H1 (cell line): Measurements from ENCODE around the gene KIF26A.

Source experiments
- EZH2 ChIP-seq: fragments of 200-600 bp; sonication (generic); IDR thresholded peaks from 2 replicates; pipeline ENCODE4 v1.7.1; 2012; ENCODE audit warnings: low read depth, mild to moderate bottlenecking, moderate library complexity, low read length, inconsistent platforms; ENCODE audit not compliant: severe bottlenecking
- JUN ChIP-seq: IDR thresholded peaks from 2 replicates; pipeline ENCODE4 v1.6.1; 2011; ENCODE audit warnings: low read depth, mild to moderate bottlenecking, improper control_type of control experiment, low read length
- POLR2AphosphoS5 ChIP-seq: IDR thresholded peaks from 2 replicates; pipeline ENCODE4 v1.6.1; 2011; ENCODE audit warnings: low read depth, low read length
- SIN3A ChIP-seq, 2 experiments: IDR thresholded peaks in 1 of 2; conservative IDR thresholded peaks in 1 of 2; 2 replicates each; pipeline ENCODE4 v1.6.1; 2011 to 2012; ENCODE audit warnings: low read length in 2 of 2, improper control_type of control experiment in 1 of 2, low read depth in 1 of 2, mild to moderate bottlenecking in 1 of 2
- SP1 ChIP-seq: IDR thresholded peaks from 2 replicates; pipeline ENCODE4 v1.6.1; 2011; ENCODE audit warnings: low read depth, low read length
- TAF7 ChIP-seq: optimal IDR thresholded peaks from 2 replicates; pipeline ENCODE3; 2011; ENCODE audit warnings: low read depth, mild to moderate bottlenecking, inconsistent platforms, low read length, moderate library complexity, borderline replicate concordance
- TCF12 ChIP-seq: IDR thresholded peaks from 2 replicates; pipeline ENCODE4 v1.6.1; 2011; ENCODE audit warnings: low read depth, mild to moderate bottlenecking, low read length
- YY1 ChIP-seq: IDR thresholded peaks from 2 replicates; pipeline ENCODE4 v1.6.1; 2011; ENCODE audit warnings: low read depth, mild to moderate bottlenecking, low read length
- ZNF274 ChIP-seq: IDR thresholded peaks from 2 replicates; pipeline ENCODE4 v1.7.0; 2012; ENCODE audit warnings: low read length, borderline replicate concordance; ENCODE audit errors: extremely low read depth
- TF ChIP-seq, protein P1 (sequence below): IDR thresholded peaks from 2 replicates; pipeline ENCODE4 v1.6.1; 2011; ENCODE audit warnings: low read depth, mild to moderate bottlenecking, low read length; ENCODE audit not compliant: insufficient read depth
- TF ChIP-seq, protein P2 (sequence below), 3 experiments: IDR thresholded peaks; 1 replicate in 2 of 3; 2 replicates in 1 of 3; pipeline versions ENCODE4 v1.5.1 to v1.6.1; 2011; ENCODE audit warnings: low read length in 3 of 3, mild to moderate bottlenecking in 3 of 3, inconsistent platforms in 2 of 3, low read depth in 1 of 3, moderate library complexity in 1 of 3; ENCODE audit not compliant: insufficient read depth in 1 of 3; ENCODE audit errors: control extremely low read depth in 1 of 3

DNA sequence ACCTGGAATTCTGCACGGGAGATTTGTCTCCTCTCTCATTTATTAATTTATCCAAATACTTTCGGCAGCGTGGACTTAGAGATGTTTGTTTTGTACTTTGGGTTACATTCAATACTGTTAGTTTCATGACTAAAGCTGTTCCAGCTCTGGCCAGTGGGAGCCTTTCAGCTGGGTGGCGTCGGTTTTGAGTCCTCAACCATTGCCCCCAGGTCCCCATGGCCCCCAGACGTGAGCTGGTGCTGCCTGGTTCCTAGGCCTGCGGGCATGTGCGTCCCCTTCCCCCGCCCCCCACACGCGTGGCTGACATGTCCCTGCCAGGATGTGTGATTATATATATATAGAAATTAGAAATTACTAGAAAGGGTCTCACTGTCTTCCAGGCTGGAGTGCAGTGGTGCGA is 48.2 kb downstream of the KIF26A start:
- TF ChIP-seq, protein P1, sequence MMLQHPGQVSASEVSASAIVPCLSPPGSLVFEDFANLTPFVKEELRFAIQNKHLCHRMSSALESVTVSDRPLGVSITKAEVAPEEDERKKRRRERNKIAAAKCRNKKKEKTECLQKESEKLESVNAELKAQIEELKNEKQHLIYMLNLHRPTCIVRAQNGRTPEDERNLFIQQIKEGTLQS = no peak
- TF ChIP-seq EZH2 (no peak), TCF12 (no peak), SIN3A (conservative IDR thresholded peaks at IDR 0.05 in 1 of 2, IDR thresholded peaks at IDR 0.05 in 1 of 2; ENCODE audit: low read depth in 1 of 2, low read length in 2 of 2) (no peak), POLR2AphosphoS5 (no peak), YY1 (no peak), ZNF274 (no peak), SP1 (no peak), TAF7 (no peak), JUN (no peak)
- TF ChIP-seq, protein P2, sequence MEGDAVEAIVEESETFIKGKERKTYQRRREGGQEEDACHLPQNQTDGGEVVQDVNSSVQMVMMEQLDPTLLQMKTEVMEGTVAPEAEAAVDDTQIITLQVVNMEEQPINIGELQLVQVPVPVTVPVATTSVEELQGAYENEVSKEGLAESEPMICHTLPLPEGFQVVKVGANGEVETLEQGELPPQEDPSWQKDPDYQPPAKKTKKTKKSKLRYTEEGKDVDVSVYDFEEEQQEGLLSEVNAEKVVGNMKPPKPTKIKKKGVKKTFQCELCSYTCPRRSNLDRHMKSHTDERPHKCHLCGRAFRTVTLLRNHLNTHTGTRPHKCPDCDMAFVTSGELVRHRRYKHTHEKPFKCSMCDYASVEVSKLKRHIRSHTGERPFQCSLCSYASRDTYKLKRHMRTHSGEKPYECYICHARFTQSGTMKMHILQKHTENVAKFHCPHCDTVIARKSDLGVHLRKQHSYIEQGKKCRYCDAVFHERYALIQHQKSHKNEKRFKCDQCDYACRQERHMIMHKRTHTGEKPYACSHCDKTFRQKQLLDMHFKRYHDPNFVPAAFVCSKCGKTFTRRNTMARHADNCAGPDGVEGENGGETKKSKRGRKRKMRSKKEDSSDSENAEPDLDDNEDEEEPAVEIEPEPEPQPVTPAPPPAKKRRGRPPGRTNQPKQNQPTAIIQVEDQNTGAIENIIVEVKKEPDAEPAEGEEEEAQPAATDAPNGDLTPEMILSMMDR (IDR thresholded peaks at IDR 0.05; ENCODE audit: control extremely low read depth in 1 of 3, insufficient read depth in 1 of 3, low read depth in 1 of 3, low read length in 3 of 3) = peak in 1 of 3 experiments; percentile 6; a peak in 1 of 4 replicates
